Measurements from ENCODE around the gene CXCL13. TPM values are rescaled to one million over a fixed set of nuclear protein-coding genes. Genes with fewer than 3 reads are reported as not detected.

The CXCL13 gene
- not detected in 5 replicates for total RNA-seq (2022; extraction: Qiagen RNA extraction; ENCODE audit: low read depth)

GRCh38 chr4:77605210-77605902 lies at the start of gene CXCL13:
Gene CXCL13 (plus strand): TSS chr4:77605820. CDS start chr4:77605866, 46 bp downstream.

Other genes with a start within 250 kb of the CXCL13 start
- 8.0 to 12.4 TPM (median 11.4 TPM) in 5 replicates for gene CNOT6L, start 213.5 kb downstream of the CXCL13 start, total RNA-seq (2022; extraction: Qiagen RNA extraction; ENCODE audit: low read depth)